ENCODE data around the gene SLITRK1.

SLITRK1 gene, protein sequence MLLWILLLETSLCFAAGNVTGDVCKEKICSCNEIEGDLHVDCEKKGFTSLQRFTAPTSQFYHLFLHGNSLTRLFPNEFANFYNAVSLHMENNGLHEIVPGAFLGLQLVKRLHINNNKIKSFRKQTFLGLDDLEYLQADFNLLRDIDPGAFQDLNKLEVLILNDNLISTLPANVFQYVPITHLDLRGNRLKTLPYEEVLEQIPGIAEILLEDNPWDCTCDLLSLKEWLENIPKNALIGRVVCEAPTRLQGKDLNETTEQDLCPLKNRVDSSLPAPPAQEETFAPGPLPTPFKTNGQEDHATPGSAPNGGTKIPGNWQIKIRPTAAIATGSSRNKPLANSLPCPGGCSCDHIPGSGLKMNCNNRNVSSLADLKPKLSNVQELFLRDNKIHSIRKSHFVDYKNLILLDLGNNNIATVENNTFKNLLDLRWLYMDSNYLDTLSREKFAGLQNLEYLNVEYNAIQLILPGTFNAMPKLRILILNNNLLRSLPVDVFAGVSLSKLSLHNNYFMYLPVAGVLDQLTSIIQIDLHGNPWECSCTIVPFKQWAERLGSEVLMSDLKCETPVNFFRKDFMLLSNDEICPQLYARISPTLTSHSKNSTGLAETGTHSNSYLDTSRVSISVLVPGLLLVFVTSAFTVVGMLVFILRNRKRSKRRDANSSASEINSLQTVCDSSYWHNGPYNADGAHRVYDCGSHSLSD

GRCh38 chr13:83881917-83882605 lies at the start of gene SLITRK1:
TSS of gene SLITRK1 (minus strand) at chr13:83882474. CDS start at chr13:83881507, 967 bp downstream.
- no peak for DNase-seq

- no peak for DNase-seq
Measured at GRCh38 chr13:83929157-83929556, 46.9 kb upstream of the SLITRK1 start.

DNA sequence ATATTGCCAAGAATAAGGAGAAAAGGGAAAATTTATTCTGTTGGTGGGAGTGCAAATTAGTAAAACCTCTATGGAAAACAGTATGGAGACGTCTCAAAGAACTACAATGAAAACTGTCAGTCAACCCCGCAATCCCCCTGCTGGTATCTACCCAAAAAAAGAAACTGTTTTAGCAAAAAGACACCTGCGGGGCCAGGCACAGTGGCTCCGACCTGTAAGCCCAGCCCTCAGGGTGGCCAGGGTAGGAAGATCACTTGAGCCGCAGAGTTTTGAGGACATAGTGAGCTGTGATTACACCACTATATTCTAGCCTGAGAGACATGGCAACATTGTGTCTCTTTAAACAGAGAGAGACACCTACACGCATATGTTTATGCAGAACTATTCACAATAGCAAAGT lies 37.5 kb upstream of the SLITRK1 start:
- no peak for DNase-seq

- no peak for DNase-seq
Measured at GRCh38 chr13:83914368-83914767, 32.1 kb upstream of the SLITRK1 start.

DNA sequence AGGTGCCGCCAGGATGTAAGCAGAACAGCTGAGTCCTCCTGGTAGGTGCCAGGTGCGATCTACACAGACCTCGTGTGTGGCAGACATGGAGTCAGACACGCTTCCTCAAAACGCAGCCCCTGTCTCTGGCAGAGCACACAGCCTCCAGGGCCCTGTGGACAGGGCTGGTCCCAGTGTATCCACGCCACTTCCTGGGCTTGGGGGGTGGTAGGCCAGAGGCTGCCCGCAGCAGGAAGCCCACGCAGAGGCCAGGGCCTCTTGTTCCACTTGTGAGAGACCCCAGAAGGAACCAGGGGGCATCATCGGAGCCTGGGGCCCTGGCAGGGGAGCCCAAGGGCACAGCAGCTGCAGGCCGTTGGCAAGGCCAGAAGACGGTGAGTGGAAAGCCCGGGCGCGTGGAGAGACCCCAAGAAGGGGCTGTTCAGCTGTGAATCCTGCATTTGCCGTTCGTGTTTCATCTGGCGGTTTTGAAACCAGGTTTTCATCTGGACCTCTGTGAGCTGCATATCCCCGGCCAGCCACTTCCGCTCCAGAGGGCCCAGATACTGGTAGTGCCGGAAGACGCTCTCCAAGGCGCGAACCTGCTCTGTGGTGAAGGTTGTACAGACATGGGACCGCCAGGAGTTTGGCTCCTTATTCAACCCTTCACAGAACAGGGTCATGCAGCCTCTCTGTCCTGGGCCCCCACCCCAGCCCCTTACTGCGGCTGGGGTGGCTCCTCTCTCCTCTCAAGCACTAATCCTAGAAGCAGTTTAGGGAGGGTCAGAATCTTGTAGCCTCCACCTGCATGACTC lies 25.1 kb upstream of the SLITRK1 start:
- no peak for DNase-seq

DNA sequence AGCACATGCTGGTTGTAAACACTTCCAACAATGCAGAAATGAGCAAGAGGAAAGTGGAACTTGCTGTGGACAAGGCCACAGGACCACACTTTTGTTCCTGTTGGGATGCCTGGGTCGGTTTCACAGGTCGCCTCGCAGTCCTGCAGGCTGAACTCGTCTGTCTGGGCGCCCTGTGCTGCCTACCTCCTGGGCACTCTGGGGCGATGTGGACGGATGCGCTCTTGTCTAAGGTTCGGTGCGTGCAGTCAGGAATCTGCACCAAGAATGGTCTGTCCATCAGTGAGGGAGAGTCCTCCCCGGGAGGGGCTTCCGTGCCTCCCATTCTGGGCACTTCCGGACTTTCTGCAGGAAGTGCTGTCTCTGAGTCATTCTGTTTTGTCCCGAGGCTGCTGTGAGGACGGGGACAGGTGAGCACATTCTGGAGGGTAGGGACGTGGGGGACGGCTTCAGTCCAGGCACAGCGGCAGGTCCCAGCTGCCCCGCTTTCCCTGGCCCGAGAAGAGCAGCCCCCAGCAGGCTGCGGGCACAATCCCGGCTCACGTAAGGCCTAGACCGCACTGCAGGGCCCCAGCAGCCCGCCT lies 24.1 kb upstream of the SLITRK1 start:
- DNase-seq = no peak

DNA sequence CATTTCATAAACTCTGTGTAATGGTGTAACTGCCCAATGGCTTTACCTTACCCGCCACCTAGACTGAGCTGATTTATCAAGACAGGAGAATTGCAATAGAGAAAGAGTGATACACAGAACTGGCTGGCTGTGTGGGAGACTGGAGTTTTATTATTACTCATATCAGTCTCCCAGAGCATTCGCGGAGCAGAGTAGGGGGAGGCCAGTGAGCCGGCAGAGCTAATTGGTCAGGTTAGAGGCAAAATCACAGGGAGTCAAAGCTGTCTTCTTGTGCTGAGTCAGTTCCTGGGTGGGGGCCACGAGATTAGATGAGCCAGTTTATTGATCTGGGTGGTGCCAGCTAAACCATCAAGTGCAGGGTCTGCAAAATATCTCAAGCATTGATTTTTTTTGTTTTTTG lies 23.4 kb upstream of the SLITRK1 start:
- DNase-seq = no peak

- no peak for DNase-seq
Measured at GRCh38 chr13:83895994-83896580, 13.8 kb upstream of the SLITRK1 start.

DNA sequence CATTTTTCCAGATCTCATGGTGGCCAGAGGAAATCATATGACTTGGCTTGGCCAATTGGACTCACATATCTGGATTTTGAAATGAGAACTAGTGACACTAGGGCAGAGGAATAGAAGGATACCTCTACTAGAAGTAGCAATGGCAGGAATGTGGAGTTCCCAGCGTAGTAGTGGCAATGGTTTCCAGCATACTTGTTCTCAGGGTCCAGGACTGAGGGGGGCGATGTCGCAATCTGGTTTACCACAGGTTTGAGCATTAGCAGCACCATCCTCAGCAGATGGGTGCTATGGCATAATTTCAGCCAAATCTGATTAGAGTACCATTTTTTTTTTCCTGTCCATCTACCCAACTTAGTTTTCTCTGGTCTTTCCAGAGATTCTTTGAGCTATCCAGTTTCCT lies 8.1 kb upstream of the SLITRK1 start:
- no peak for DNase-seq

- DNase-seq = no peak
Measured at GRCh38 chr13:83884141-83884540, 1.9 kb upstream of the SLITRK1 start.

DNA sequence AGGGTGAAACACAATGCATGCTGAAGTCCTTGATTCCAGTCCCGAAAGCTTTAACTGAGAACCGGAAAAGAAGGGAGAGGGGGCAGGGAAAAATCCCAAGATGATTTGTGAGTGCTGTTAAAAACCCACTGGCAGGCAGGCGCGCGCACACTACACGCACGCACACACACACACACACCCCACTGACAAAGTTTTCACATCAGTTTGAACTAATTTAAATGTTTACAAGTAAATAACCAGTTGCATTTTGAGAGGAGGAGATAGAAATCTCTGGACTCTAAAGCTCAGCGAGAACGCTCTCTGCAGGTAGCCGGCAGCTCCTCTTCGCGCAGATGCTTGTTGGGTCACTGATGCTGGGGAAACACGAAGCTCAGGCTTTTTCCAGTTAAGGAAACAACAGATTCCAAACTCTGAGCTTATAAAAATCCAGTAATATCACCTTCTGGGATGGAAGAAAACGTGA lies 818 bp upstream of the SLITRK1 start:
- no peak for DNase-seq

DNA sequence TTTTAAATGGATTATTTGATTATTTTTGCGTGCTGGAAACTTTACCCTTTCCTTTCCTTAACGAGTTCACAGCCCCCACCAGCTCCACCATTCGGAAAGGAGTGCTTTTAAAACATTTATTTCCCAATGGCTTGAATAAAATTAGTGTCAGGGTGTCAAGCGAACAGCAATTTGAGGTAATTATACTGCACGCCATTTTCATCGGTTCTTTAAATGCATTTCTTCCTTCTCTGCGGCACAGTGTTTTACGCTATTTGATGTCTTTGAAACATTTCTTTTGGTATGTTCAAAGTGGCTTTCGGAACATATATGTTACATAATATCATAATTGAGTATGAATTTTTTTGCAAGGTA lies 309 bp upstream of the SLITRK1 start:
- no peak for DNase-seq

- DNase-seq = no peak
Measured at GRCh38 chr13:83881140-83881684, 1.1 kb downstream of the SLITRK1 start.

DNA sequence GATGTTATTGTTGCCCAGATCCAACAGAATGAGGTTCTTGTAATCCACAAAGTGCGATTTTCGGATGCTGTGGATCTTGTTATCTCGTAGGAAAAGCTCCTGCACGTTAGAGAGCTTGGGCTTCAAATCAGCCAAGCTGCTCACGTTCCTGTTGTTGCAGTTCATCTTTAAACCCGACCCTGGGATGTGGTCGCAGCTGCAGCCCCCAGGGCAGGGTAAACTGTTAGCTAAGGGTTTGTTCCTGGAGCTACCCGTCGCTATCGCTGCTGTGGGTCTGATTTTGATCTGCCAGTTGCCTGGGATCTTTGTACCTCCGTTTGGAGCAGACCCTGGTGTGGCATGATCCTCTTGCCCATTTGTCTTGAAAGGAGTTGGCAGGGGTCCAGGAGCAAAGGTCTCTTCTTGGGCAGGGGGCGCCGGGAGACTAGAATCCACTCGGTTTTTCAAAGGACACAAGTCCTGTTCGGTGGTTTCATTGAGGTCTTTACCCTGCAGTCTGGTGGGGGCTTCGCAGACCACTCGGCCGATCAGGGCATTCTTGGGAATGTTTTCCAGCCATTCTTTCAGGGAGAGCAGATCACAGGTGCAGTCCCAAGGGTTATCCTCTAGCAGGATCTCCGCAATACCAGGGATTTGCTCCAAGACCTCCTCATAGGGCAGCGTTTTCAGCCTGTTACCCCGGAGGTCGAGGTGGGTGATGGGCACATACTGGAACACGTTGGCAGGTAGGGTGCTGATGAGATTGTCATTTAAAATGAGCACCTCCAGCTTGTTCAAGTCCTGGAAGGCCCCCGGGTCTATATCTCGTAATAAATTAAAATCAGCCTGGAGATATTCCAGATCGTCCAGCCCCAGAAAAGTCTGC lies 1.8 kb downstream of the SLITRK1 start:
- no peak for DNase-seq

DNA sequence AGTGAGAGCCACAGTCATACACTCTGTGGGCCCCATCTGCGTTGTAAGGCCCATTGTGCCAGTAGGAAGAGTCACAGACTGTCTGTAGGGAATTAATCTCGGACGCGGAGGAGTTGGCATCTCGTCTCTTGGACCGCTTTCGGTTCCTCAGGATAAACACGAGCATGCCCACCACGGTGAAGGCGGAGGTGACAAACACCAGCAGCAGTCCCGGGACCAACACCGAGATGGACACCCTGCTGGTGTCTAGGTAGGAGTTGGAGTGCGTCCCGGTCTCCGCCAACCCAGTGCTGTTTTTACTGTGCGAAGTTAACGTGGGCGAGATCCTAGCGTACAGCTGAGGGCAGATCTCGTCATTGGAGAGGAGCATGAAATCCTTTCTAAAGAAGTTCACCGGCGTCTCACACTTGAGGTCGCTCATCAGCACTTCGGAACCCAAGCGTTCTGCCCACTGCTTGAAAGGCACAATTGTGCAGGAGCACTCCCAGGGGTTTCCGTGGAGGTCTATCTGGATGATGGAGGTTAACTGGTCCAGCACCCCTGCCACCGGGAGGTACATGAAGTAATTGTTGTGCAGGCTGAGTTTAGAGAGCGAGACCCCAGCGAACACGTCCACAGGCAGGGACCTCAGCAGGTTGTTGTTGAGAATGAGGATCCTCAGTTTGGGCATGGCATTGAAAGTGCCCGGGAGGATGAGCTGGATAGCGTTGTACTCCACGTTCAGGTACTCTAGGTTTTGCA lies 2.7 kb downstream of the SLITRK1 start:
- no peak for DNase-seq

DNA sequence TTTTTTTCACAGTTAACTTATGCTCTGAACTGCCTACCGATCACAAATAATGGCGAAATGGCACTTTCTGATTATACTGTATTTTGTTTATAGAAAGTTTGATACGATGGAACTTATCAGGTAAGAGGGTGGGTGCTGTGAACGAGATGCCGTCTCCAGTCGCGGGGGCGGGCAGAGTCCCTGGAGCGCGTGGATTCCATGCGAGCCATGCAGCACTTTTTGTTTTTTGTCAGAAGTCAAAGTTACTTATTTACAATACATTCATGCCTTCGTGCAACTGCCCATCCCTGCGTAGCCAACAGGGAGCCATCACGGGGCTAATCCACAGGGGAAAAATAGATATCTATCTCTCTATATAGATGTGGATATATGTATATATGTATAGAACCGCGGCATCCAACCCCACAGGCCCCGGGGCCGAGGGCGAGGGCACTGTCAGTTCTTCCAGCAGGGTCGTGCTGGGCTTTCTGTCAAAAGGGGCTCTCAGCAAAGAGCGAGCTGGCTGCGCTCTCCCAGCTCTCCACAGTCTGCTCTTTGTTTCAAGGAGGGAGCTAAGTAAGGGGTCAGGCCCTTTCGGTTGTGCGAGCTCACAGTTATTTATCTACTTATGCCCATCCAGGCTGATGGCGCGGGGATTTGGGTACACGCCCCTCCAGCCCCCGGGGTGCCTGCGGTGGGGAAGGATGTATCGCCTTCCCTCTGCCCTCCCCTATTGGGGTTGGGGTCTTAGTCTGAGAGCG lies 3.4 kb downstream of the SLITRK1 start:
- no peak for DNase-seq

DNA sequence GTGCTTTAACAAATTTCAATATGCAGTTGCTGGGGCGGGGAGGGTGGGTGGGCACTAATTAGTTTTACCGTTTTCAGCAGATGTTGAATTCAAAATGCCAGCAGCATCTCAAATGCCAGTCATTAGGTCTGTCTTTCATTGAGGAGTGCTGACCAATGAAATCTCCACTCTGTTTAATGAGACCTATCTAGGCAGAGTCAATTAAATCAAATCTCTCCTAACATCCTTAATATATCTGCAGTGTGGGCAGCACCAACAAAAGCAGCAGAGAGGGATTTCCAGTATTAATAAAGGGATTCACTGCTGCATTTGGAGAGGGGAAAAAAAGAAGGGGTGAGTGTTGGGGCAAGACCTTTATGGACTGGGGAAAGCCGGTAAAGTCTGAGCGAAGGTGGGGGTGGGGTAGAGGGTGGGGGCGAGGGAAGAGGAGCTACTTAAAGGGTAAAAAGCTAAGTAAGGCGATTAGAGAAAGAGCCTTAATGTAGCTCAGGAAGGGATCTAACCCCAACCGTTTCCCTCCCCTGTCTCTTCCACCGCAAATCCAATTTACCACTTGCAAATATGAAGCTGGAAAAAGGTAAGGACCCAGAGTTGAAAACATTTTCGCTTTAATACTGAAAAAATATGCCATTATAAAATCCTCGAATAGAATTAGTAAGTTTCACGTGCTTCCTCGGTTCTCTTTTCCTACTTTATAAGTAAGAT lies 4.5 kb downstream of the SLITRK1 start:
- no peak for DNase-seq

- DNase-seq = no peak
Measured at GRCh38 chr13:83876546-83876945, 5.7 kb downstream of the SLITRK1 start.

DNA sequence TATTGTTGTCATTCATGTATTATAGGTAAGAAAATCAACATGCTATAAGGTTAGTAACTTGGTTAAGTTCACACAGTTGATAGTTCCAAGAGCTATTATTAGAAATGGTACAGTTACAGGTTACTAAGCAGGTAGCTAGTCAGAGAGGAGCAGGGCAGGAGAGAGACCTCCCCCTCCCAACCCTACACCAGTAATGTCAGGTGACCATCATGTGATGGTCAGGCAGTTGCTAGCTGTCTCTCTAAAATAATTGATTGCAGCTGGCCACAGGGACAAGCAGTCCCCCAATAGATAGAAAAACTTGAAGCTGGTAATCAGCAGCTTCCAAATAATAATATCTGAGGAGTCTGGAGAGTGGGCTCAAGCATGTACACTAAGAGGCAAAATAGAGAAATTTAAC lies 14.6 kb downstream of the SLITRK1 start:
- DNase-seq = no peak
